ENCODE measurements around the gene MRPL12.

MRPL12 gene

GRCh38 chr17:81706757-81707624 is 3.8 kb downstream of the MRPL12 start:
- peaks cover 35% of the 10 kb centered on the region for H3K36me3 ChIP-seq (ENCODE audit: insufficient read depth, low read depth, low read length)
- H3K4me1 ChIP-seq (ENCODE audit: insufficient read depth, low read length) = peaks cover 11% of the 10 kb centered on the region; the same call in 1 of the 2 replicates
- no peaks in the 10 kb centered on the region for H3K9me3 ChIP-seq (ENCODE audit: insufficient read depth, low read depth, low read length)
- H3K27ac ChIP-seq (ENCODE audit: low read length) = no peak overlapping the region
- peaks cover 14% of the 10 kb centered on the region; the same call in 1 of the 2 replicates for H3K27me3 ChIP-seq (ENCODE audit: insufficient read depth, low read length)
- no peak overlapping the region for H3K9ac ChIP-seq (ENCODE audit: low read depth, low read length)
- no peak overlapping the region for H3K4me3 ChIP-seq (ENCODE audit: low read length)

- peaks cover 35% of the 10 kb centered on the region for H3K36me3 ChIP-seq (ENCODE audit: insufficient read depth, low read depth, low read length)
Measured at GRCh38 chr17:81707725-81708646, 4.8 kb downstream of the MRPL12 start.

GRCh38 chr17:81708739-81709185 is 5.6 kb downstream of the MRPL12 start:
- H3K4me1 ChIP-seq (ENCODE audit: insufficient read depth, low read length) = peaks cover 15% of the 10 kb centered on the region; the same call in 1 of the 2 replicates
- H3K9me3 ChIP-seq (ENCODE audit: insufficient read depth, low read depth, low read length) = no peaks in the 10 kb centered on the region
- no peak overlapping the region for H3K9ac ChIP-seq (ENCODE audit: low read depth, low read length)
- H3K36me3 ChIP-seq (ENCODE audit: insufficient read depth, low read depth, low read length) = peaks cover 35% of the 10 kb centered on the region
- H3K27ac ChIP-seq (ENCODE audit: low read length) = no peak overlapping the region
- peaks cover 14% of the 10 kb centered on the region; the same call in 1 of the 2 replicates for H3K27me3 ChIP-seq (ENCODE audit: insufficient read depth, low read length)
- no peak overlapping the region for H3K4me3 ChIP-seq (ENCODE audit: low read length)

More at GRCh38 chr17:81707725-81708646, 4.8 kb downstream of the MRPL12 start:
- H3K9me3 ChIP-seq (ENCODE audit: insufficient read depth, low read depth, low read length) = no peaks in the 10 kb centered on the region
- H3K4me3 ChIP-seq (ENCODE audit: low read length) = no peak overlapping the region
- no peak overlapping the region for H3K9ac ChIP-seq (ENCODE audit: low read depth, low read length)
- H3K27me3 ChIP-seq (ENCODE audit: insufficient read depth, low read length) = peaks cover 14% of the 10 kb centered on the region; the same call in 1 of the 2 replicates
- no peak overlapping the region for H3K27ac ChIP-seq (ENCODE audit: low read length)
- H3K4me1 ChIP-seq (ENCODE audit: insufficient read depth, low read length) = peaks cover 12% of the 10 kb centered on the region; the same call in 1 of the 2 replicates

- peaks cover 15% of the 10 kb centered on the region; the same call in 1 of the 2 replicates for H3K4me1 ChIP-seq (ENCODE audit: insufficient read depth, low read length)
- H3K9me3 ChIP-seq (ENCODE audit: insufficient read depth, low read depth, low read length) = no peaks in the 10 kb centered on the region
- H3K36me3 ChIP-seq (ENCODE audit: insufficient read depth, low read depth, low read length) = peaks cover 21% of the 10 kb centered on the region
- peaks cover 14% of the 10 kb centered on the region; the same call in 1 of the 2 replicates for H3K27me3 ChIP-seq (ENCODE audit: insufficient read depth, low read length)
- H3K27ac ChIP-seq (ENCODE audit: low read length) = no peak overlapping the region
- H3K9ac ChIP-seq (ENCODE audit: low read depth, low read length) = peak overlapping the region; percentile 49
- peak overlapping the region; percentile 68 for H3K4me3 ChIP-seq (ENCODE audit: low read length)
Measured at GRCh38 chr17:81710514-81711308, 7.5 kb downstream of the MRPL12 start.

- H3K36me3 ChIP-seq (ENCODE audit: insufficient read depth, low read depth, low read length) = peaks cover 9% of the 10 kb centered on the region
- no peaks in the 10 kb centered on the region for H3K9me3 ChIP-seq (ENCODE audit: insufficient read depth, low read depth, low read length)
- H3K27me3 ChIP-seq (ENCODE audit: insufficient read depth, low read length) = peaks cover 14% of the 10 kb centered on the region; the same call in 1 of the 2 replicates
- H3K9ac ChIP-seq (ENCODE audit: low read depth, low read length) = peak within 1 kb of the TSS; percentile 66
- peak within 1 kb of the TSS; percentile 73 for H3K4me3 ChIP-seq (ENCODE audit: low read length)
- peaks cover 15% of the 10 kb centered on the region; the same call in 1 of the 2 replicates for H3K4me1 ChIP-seq (ENCODE audit: insufficient read depth, low read length)
- H3K27ac ChIP-seq (ENCODE audit: low read length) = no peak within 1 kb of the TSS
Measured at GRCh38 chr17:81711814-81712467, 8.8 kb downstream of the MRPL12 start, which contains the start of gene SLC25A10. TSS of gene SLC25A10 (plus strand) at chr17:81712284. CDS start at chr17:81712427, 143 bp downstream.

GRCh38 chr17:81712468-81713003 is 9.4 kb downstream of the MRPL12 start:
- Histone ChIP-seq H3K4me1 (ENCODE audit: insufficient read depth, low read length) (peaks cover 15% of the 10 kb centered on the region; the same call in 1 of the 2 replicates), H3K27me3 (ENCODE audit: insufficient read depth, low read length) (peaks cover 14% of the 10 kb centered on the region; the same call in 1 of the 2 replicates), H3K9me3 (ENCODE audit: insufficient read depth, low read depth, low read length) (no peaks in the 10 kb centered on the region), H3K4me3 (ENCODE audit: low read length) (peak overlapping the region; percentile 73), H3K36me3 (ENCODE audit: insufficient read depth, low read depth, low read length) (peaks cover 3% of the 10 kb centered on the region; the same call in 1 of the 2 replicates), H3K27ac (ENCODE audit: low read length) (no peak overlapping the region), H3K9ac (ENCODE audit: low read depth, low read length) (peak overlapping the region; percentile 66; the same call in 1 of the 2 replicates)

GRCh38 chr17:81713004-81713555 is 9.9 kb downstream of the MRPL12 start:
- Histone ChIP-seq H3K9ac (ENCODE audit: low read depth, low read length) (peak overlapping the region; percentile 66), H3K4me1 (ENCODE audit: insufficient read depth, low read length) (peaks cover 15% of the 10 kb centered on the region; the same call in 1 of the 2 replicates), H3K9me3 (ENCODE audit: insufficient read depth, low read depth, low read length) (no peaks in the 10 kb centered on the region), H3K4me3 (ENCODE audit: low read length) (peak overlapping the region; percentile 73), H3K36me3 (ENCODE audit: insufficient read depth, low read depth, low read length) (no peaks in the 10 kb centered on the region; the same call in 1 of the 2 replicates), H3K27ac (ENCODE audit: low read length) (no peak overlapping the region), H3K27me3 (ENCODE audit: insufficient read depth, low read length) (peaks cover 14% of the 10 kb centered on the region; the same call in 1 of the 2 replicates)

GRCh38 chr17:81713556-81714411 is 10.6 kb downstream of the MRPL12 start:
- no peaks in the 10 kb centered on the region for H3K9me3 ChIP-seq (ENCODE audit: insufficient read depth, low read depth, low read length)
- no peak overlapping the region for H3K27ac ChIP-seq (ENCODE audit: low read length)
- H3K4me3 ChIP-seq (ENCODE audit: low read length) = peak overlapping the region; percentile 73
- no peaks in the 10 kb centered on the region; the same call in 1 of the 2 replicates for H3K36me3 ChIP-seq (ENCODE audit: insufficient read depth, low read depth, low read length)
- peaks cover 15% of the 10 kb centered on the region; the same call in 1 of the 2 replicates for H3K4me1 ChIP-seq (ENCODE audit: insufficient read depth, low read length)
- H3K27me3 ChIP-seq (ENCODE audit: insufficient read depth, low read length) = peaks cover 14% of the 10 kb centered on the region; the same call in 1 of the 2 replicates
- peak overlapping the region; percentile 66; the same call in 1 of the 2 replicates for H3K9ac ChIP-seq (ENCODE audit: low read depth, low read length)

- Histone ChIP-seq H3K4me3 (ENCODE audit: low read length) (no peak overlapping the region), H3K4me1 (ENCODE audit: insufficient read depth, low read length) (peaks cover 15% of the 10 kb centered on the region; the same call in 1 of the 2 replicates), H3K9ac (ENCODE audit: low read depth, low read length) (no peak overlapping the region), H3K27me3 (ENCODE audit: insufficient read depth, low read length) (peaks cover 14% of the 10 kb centered on the region; the same call in 1 of the 2 replicates), H3K27ac (ENCODE audit: low read length) (no peak overlapping the region), H3K9me3 (ENCODE audit: insufficient read depth, low read depth, low read length) (no peaks in the 10 kb centered on the region), H3K36me3 (ENCODE audit: insufficient read depth, low read depth, low read length) (no peaks in the 10 kb centered on the region; the same call in 1 of the 2 replicates)
Measured at GRCh38 chr17:81714412-81715106, 11.4 kb downstream of the MRPL12 start.

Measured in iPS-20b (cell line).